A549 treated with ZK216348 at 1 μM for 4 hours (cell line): ENCODE measurements around the gene TMEM207. TPM values are rescaled to one million over a fixed set of nuclear protein-coding genes. Genes with fewer than 3 reads are reported as not detected.

Experiments used
- total RNA-seq: library from RNA; stranded (reverse); fragments of 200-300 nt; extraction: Qiagen RNA extraction; gene quantifications from 5 replicates; pipeline ENCODE4 v1.2.3, GENCODE V29; 2022; ENCODE audit warnings: low read depth

The TMEM207 gene
- total RNA-seq, result not detected in 5 replicates

GRCh38 chr3:190449801-190450200 lies at the start of gene TMEM207:
TMEM207 (minus strand) TSS chr3:190449901; CDS start chr3:190449809, 92 bp downstream.

GRCh38 chr3:190387578-190388213 lies 62.0 kb downstream of the TMEM207 start, which contains the start of gene CLDN16:
CLDN16 (plus strand) TSS chr3:190388163; CDS start chr3:190388330, 167 bp downstream.

Other genes starting within 250 kb of the TMEM207 start
- 16.6 to 28.6 TPM (median 21.6 TPM) in 5 replicates for gene CLDN1, start 127.5 kb downstream of the TMEM207 start, total RNA-seq
- gene CLDN16, start 61.7 kb downstream of the TMEM207 start, total RNA-seq, result 0.07 to 0.34 TPM in 2 of 5 replicates, not detected in the others
- gene IL1RAP, start 64.2 kb upstream of the TMEM207 start, total RNA-seq, result 4.8 to 7.3 TPM (median 5.3 TPM) in 5 replicates